ENCODE results near the gene TH.

GRCh38 chr11:2132246-2132645 lies 39.4 kb downstream of the TH start:
- TF ChIP-seq CTCF (conservative IDR thresholded peaks at IDR 0.05; ENCODE audit: low read depth in 2 of 2) (no peak), POLR2AphosphoS5 (IDR thresholded peaks at IDR 0.05; ENCODE audit: low read depth) (no peak), EZH2 (IDR thresholded peaks at IDR 0.05; ENCODE audit: low read depth, unreplicated experiment) (no peak), REST (IDR thresholded peaks at IDR 0.05; ENCODE audit: unreplicated experiment) (no peak), CREB1 (CRISPR knock-in tag; IDR thresholded peaks at IDR 0.05; ENCODE audit: low read depth) (no peak), ETS1 (IDR thresholded peaks at IDR 0.05) (no peak), EZH2phosphoT487 (IDR thresholded peaks at IDR 0.05; ENCODE audit: unreplicated experiment) (no peak), NANOG (IDR thresholded peaks at IDR 0.05; ENCODE audit: borderline replicate concordance) (no peak), JUNB (IDR thresholded peaks at IDR 0.05; ENCODE audit: unreplicated experiment) (no peak), ZNF462 (CRISPR knock-in tag; IDR thresholded peaks at IDR 0.05) (no peak), ZNF114 (CRISPR knock-in tag; IDR thresholded peaks at IDR 0.05) (no peak), ZNF331 (CRISPR knock-in tag; IDR thresholded peaks at IDR 0.05; ENCODE audit: low read depth) (no peak)

All from GM23338 (cell line).